BLaER1 treated with 17β-estradiol and CSF1 and Interleukin-3, amounts not matched to agents 10 nM and 100 nM (cell line): ENCODE data around the gene USP47.

Source experiments
- H3K27ac ChIP-seq, 11 experiments: shearing (Covaris generic); formaldehyde crosslinking; 2 replicates each; pipeline ENCODE4 v1.8.1; 2022
- H3K27me3 ChIP-seq, 11 experiments: shearing (Covaris generic); formaldehyde crosslinking; 2 replicates each; pipeline ENCODE4 v1.8.1; 2022
- H3K36me3 ChIP-seq, 11 experiments: shearing (Covaris generic); formaldehyde crosslinking; 2 replicates each; pipeline ENCODE4 v1.8.1; 2022
- H3K4me1 ChIP-seq, 10 experiments: shearing (Covaris generic); formaldehyde crosslinking; 2 replicates each; pipeline ENCODE4 v1.8.1; 2022
- H3K4me2 ChIP-seq, 11 experiments: shearing (Covaris generic); formaldehyde crosslinking; 2 replicates each; pipeline ENCODE4 v1.8.1; 2022
- H3K4me3 ChIP-seq, 10 experiments: shearing (Covaris generic); formaldehyde crosslinking; 2 replicates each; pipeline ENCODE4 v1.8.1; 2022
- H3K9ac ChIP-seq, 11 experiments: shearing (Covaris generic); formaldehyde crosslinking; 2 replicates each; pipeline ENCODE4 v1.8.1; 2022
- H3K9me3 ChIP-seq, 11 experiments: shearing (Covaris generic); formaldehyde crosslinking; replicated peaks in 1 of 11; 2 replicates each; pipeline ENCODE4 v1.8.1; 2022
- H4K20me1 ChIP-seq, 11 experiments: shearing (Covaris generic); formaldehyde crosslinking; 2 replicates each; pipeline ENCODE4 v1.8.1; 2022
- Cebpa-rat ChIP-seq, 11 experiments: shearing (Covaris generic); IDR thresholded peaks; 2 replicates each; pipeline ENCODE4 v1.8.1; 2022

USP47 gene

GRCh38 chr11:12007769-12008737 is 166.3 kb downstream of the USP47 start, which contains the start of gene DKK3:
Gene DKK3, minus strand, starts transcription at chr11:12008626. Its CDS starts 44 bp downstream, at chr11:12008582.
- Histone ChIP-seq H3K27me3 (peaks cover 48 to 61% (median 55%) of the 10 kb centered on the region in 11 experiments), H4K20me1 (no peaks in the 10 kb centered on the region), H3K4me2 (peak within 1 kb of the TSS in 7 of 11 experiments; percentile 15 to 40 (median 33); a peak in 6 of 22 replicates), H3K4me1 (peaks cover 0 to 4% (median 0%) of the 10 kb centered on the region in 10 experiments; a peak in 2 of 20 replicates), H3K9ac (no peak within 1 kb of the TSS), H3K36me3 (no peaks in the 10 kb centered on the region), H3K4me3 (peak within 1 kb of the TSS in 2 of 10 experiments; percentile 28 to 38; a peak in 2 of 20 replicates), H3K9me3 (peaks cover 13 to 35% (median 27%) of the 10 kb centered on the region in 11 experiments; a peak in 21 of 22 replicates), H3K27ac (no peak within 1 kb of the TSS)
- TF ChIP-seq Cebpa-rat (IDR thresholded peaks at IDR 0.05): no peak
